ENCODE measurements around the gene BACH2. TPM values are rescaled to one million over a fixed set of nuclear protein-coding genes. Genes with fewer than 3 reads are reported as not detected.

BACH2 gene
- polyA plus RNA-seq, 2 of the 4 experiments (the other 2 are of a cell fraction) = 0.01 to 0.36 TPM

- FAIRE-seq = no peak
- ChIA-PET POLR2A (no interaction called here), CTCF (interaction anchor here (1.1 to 1.8 kb wide), 2 partner anchors 8 to 525 kb away, joined by 4 to 5 read pairs; no protein-coding TSS in a partner anchor)
- Histone ChIP-seq H3K4me3 (no peak overlapping the region), H3K4me2 (no peak overlapping the region), H3K27ac (no peak overlapping the region), H3K4me1 (no peaks in the 10 kb centered on the region), H3K9me3 (peaks cover 6% of the 10 kb centered on the region; the same call in 1 of the 3 replicates)
- WGBS (ENCODE audit: missing lambda C conversion rate) = 54% methylated on average over 5 of the region's 5 CpGs
- no peak for TF ChIP-seq ELK1 (IDR thresholded peaks at IDR 0.05; ENCODE audit: low read depth, low read length)
- TF ChIP-seq SREBF2 (IDR thresholded peaks at IDR 0.05) = no peak
- TF ChIP-seq CEBPB (IDR thresholded peaks at IDR 0.05) = no peak
- no peak for DNase-seq (ENCODE audit: low read depth in 1 of 2, low spot score in 1 of 2)
- ATAC-seq = no peak
Measured at GRCh38 chr6:89948876-89949275, 347.8 kb downstream of the BACH2 start.

GRCh38 chr6:89944826-89945407 is 351.7 kb downstream of the BACH2 start:
- 3% methylated on average over 1 of the region's 1 CpG for WGBS (ENCODE audit: missing lambda C conversion rate)
- H3K4me2 ChIP-seq = no peak overlapping the region
- ATAC-seq = no peak
- no peaks in the 10 kb centered on the region; the same call in 2 of the 3 replicates for H3K4me1 ChIP-seq
- H3K9me3 ChIP-seq = peaks cover 6% of the 10 kb centered on the region; the same call in 1 of the 3 replicates
- peak in 1 of 2 experiments; percentile 28 for DNase-seq (ENCODE audit: low read depth in 1 of 2, low spot score in 1 of 2)
- no peak overlapping the region for H3K27ac ChIP-seq
- POLR2A ChIA-PET = no interaction called here
- CTCF ChIA-PET = interaction anchor here (1.0 to 1.3 kb wide), 3 partner anchors 532 to 553 kb away, joined by 3 to 5 read pairs (median 3); no protein-coding TSS in a partner anchor
- TF ChIP-seq, protein P1, sequence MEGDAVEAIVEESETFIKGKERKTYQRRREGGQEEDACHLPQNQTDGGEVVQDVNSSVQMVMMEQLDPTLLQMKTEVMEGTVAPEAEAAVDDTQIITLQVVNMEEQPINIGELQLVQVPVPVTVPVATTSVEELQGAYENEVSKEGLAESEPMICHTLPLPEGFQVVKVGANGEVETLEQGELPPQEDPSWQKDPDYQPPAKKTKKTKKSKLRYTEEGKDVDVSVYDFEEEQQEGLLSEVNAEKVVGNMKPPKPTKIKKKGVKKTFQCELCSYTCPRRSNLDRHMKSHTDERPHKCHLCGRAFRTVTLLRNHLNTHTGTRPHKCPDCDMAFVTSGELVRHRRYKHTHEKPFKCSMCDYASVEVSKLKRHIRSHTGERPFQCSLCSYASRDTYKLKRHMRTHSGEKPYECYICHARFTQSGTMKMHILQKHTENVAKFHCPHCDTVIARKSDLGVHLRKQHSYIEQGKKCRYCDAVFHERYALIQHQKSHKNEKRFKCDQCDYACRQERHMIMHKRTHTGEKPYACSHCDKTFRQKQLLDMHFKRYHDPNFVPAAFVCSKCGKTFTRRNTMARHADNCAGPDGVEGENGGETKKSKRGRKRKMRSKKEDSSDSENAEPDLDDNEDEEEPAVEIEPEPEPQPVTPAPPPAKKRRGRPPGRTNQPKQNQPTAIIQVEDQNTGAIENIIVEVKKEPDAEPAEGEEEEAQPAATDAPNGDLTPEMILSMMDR (IDR thresholded peaks at IDR 0.05) = peak; percentile 27; the same call in 2 of the 3 replicates
- no peak for TF ChIP-seq CEBPB (IDR thresholded peaks at IDR 0.05)
- 0 out of 5 replicates have a peak, but pooled peaks of 1 of the 2 experiments have one; percentile 17 for TF ChIP-seq RAD21 (conservative IDR thresholded peaks at IDR 0.05 in 1 of 2, IDR thresholded peaks at IDR 0.05 in 1 of 2)
- no peak for TF ChIP-seq JUNB (IDR thresholded peaks at IDR 0.05)
- no peak for TF ChIP-seq NFE2L2 (conservative IDR thresholded peaks at IDR 0.05; ENCODE audit: low read length)
- peak; percentile 19; the same call in 1 of the 3 replicates for TF ChIP-seq SMC3 (IDR thresholded peaks at IDR 0.05)
- FAIRE-seq = no peak
- H3K4me3 ChIP-seq = no peak overlapping the region

- H3K9me3 ChIP-seq = peaks cover 6% of the 10 kb centered on the region; the same call in 1 of the 3 replicates
- WGBS (ENCODE audit: missing lambda C conversion rate) = 49% methylated on average over 4 of the region's 4 CpGs
- TF ChIP-seq FOXS1 (CRISPR knock-in tag; IDR thresholded peaks at IDR 0.05) (no peak), ZFP36 (IDR thresholded peaks at IDR 0.05; ENCODE audit: borderline replicate concordance, partially characterized antibody) (no peak), TP53 (CRISPR knock-in tag; IDR thresholded peaks at IDR 0.05) (no peak), NPAS2 (CRISPR knock-in tag; IDR thresholded peaks at IDR 0.05; ENCODE audit: borderline replicate concordance) (no peak), ATOH8 (CRISPR knock-in tag; IDR thresholded peaks at IDR 0.05; ENCODE audit: low read depth) (no peak), TFCP2L1 (CRISPR knock-in tag; IDR thresholded peaks at IDR 0.05) (no peak), KDM5A (IDR thresholded peaks at IDR 0.05) (no peak), CBX2 (IDR thresholded peaks at IDR 0.05; ENCODE audit: borderline replicate concordance, low read depth) (no peak), HOXB5 (CRISPR knock-in tag; IDR thresholded peaks at IDR 0.05) (no peak), RAD21 (conservative IDR thresholded peaks at IDR 0.05 in 1 of 2, IDR thresholded peaks at IDR 0.05 in 1 of 2) (no peak), CHD2 (IDR thresholded peaks at IDR 0.05; ENCODE audit: low read length, partially characterized antibody) (no peak), POLR2A (IDR thresholded peaks at IDR 0.05; ENCODE audit: low read length) (no peak), REST (IDR thresholded peaks at IDR 0.05) (no peak), FOSL2 (IDR thresholded peaks at IDR 0.05) (no peak), FOSL2 (CRISPR knock-in tag; IDR thresholded peaks at IDR 0.05) (no peak)
- TF ChIP-seq, protein P2, sequence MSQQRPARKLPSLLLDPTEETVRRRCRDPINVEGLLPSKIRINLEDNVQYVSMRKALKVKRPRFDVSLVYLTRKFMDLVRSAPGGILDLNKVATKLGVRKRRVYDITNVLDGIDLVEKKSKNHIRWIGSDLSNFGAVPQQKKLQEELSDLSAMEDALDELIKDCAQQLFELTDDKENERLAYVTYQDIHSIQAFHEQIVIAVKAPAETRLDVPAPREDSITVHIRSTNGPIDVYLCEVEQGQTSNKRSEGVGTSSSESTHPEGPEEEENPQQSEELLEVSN (IDR thresholded peaks at IDR 0.05; ENCODE audit: borderline replicate concordance, low read depth) = no peak
- ChIA-PET CTCF (interaction anchor here (0.8 to 6.6 kb wide), 5 partner anchors 12 to 553 kb away, joined by 3 to 62 read pairs (median 3); no protein-coding TSS in a partner anchor), POLR2A (no interaction called here)
- H3K4me2 ChIP-seq = no peak overlapping the region
- ATAC-seq = no peak
- FAIRE-seq = no peak
- H3K27ac ChIP-seq = no peak overlapping the region
- no peaks in the 10 kb centered on the region; the same call in 2 of the 3 replicates for H3K4me1 ChIP-seq
- H3K4me3 ChIP-seq = no peak overlapping the region
- no peak for DNase-seq (ENCODE audit: low read depth in 1 of 2, low spot score in 1 of 2)
Measured at GRCh38 chr6:89944181-89944755, 352.4 kb downstream of the BACH2 start.
